ENCODE results near the gene MECR. TPM values are rescaled to one million over a fixed set of nuclear protein-coding genes. Genes with fewer than 3 reads are reported as not detected.

MECR gene
- polyA plus RNA-seq, 1 experiment: 18.2 TPM

DNA sequence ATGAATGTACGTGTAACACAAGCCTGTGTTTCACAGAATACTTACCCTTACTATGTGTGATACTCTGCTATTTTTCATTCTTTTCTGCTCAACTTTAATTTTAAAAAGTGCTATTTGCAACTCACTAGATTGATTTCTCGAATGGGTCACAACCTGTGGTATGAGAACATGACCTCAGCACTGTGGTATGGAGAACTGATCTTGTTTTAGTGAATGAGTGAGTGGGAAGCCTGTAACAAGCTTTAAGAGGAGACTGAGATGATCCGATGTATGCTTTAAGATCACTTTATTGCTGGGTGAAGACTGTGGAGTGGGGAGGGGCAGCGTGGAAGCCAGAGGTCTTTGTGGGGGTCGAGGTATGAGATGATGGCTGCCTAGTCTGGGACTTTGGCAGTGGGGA is 21.6 kb downstream of the MECR start:
- no peaks in the 10 kb centered on the region for H3K9me3 ChIP-seq (ENCODE audit: control insufficient read depth, insufficient read depth, low read length)
- no peak overlapping the region for H3K27ac ChIP-seq (ENCODE audit: low read depth, low read length)
- POLR2A ChIA-PET: no interaction called here
- TF ChIP-seq, protein P1, sequence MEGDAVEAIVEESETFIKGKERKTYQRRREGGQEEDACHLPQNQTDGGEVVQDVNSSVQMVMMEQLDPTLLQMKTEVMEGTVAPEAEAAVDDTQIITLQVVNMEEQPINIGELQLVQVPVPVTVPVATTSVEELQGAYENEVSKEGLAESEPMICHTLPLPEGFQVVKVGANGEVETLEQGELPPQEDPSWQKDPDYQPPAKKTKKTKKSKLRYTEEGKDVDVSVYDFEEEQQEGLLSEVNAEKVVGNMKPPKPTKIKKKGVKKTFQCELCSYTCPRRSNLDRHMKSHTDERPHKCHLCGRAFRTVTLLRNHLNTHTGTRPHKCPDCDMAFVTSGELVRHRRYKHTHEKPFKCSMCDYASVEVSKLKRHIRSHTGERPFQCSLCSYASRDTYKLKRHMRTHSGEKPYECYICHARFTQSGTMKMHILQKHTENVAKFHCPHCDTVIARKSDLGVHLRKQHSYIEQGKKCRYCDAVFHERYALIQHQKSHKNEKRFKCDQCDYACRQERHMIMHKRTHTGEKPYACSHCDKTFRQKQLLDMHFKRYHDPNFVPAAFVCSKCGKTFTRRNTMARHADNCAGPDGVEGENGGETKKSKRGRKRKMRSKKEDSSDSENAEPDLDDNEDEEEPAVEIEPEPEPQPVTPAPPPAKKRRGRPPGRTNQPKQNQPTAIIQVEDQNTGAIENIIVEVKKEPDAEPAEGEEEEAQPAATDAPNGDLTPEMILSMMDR (IDR thresholded peaks at IDR 0.05; ENCODE audit: low read depth, low read length): no peak
- no peaks in the 10 kb centered on the region for H3K27me3 ChIP-seq (ENCODE audit: control insufficient read depth, insufficient read depth, low read length)
- no peak for DNase-seq (ENCODE audit: low read depth, low spot score)
- no peak overlapping the region for H3K4me3 ChIP-seq (ENCODE audit: low read depth, low read length)
- CTCF ChIA-PET: interaction anchor here (1.4 kb wide), 1 partner anchor 327 kb away, joined by 3 read pairs; no protein-coding TSS in a partner anchor

DNA sequence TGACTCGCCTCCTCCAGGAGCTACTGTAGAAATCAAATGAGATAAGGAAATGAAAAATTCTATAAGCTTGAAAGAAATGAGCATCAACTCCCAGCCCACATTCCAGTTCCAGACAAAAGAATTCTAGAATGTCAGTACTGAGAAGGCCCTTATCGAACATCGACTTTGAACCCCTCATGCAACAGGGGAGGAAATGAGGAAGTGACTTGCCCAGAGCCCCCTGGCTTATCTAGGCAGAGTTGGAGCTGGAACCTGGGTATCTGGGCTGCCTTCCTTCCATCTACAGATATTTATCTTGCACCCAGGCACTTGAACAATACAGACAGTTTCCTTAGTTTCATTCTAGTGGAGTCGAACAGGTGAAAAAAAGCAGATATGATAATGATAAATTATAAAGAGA is 22.3 kb downstream of the MECR start:
- no peaks in the 10 kb centered on the region for H3K27me3 ChIP-seq (ENCODE audit: control insufficient read depth, insufficient read depth, low read length)
- H3K4me3 ChIP-seq (ENCODE audit: low read depth, low read length): no peak overlapping the region
- no peaks in the 10 kb centered on the region for H3K9me3 ChIP-seq (ENCODE audit: control insufficient read depth, insufficient read depth, low read length)
- ChIA-PET POLR2A (no interaction called here), CTCF (interaction anchor here (1.4 kb wide), 1 partner anchor 326 kb away, joined by 3 read pairs; no protein-coding TSS in a partner anchor)
- TF ChIP-seq, protein P1 (IDR thresholded peaks at IDR 0.05; ENCODE audit: low read depth, low read length): no peak
- H3K27ac ChIP-seq (ENCODE audit: low read depth, low read length): no peak overlapping the region
- no peak for DNase-seq (ENCODE audit: low read depth, low spot score)

DNA sequence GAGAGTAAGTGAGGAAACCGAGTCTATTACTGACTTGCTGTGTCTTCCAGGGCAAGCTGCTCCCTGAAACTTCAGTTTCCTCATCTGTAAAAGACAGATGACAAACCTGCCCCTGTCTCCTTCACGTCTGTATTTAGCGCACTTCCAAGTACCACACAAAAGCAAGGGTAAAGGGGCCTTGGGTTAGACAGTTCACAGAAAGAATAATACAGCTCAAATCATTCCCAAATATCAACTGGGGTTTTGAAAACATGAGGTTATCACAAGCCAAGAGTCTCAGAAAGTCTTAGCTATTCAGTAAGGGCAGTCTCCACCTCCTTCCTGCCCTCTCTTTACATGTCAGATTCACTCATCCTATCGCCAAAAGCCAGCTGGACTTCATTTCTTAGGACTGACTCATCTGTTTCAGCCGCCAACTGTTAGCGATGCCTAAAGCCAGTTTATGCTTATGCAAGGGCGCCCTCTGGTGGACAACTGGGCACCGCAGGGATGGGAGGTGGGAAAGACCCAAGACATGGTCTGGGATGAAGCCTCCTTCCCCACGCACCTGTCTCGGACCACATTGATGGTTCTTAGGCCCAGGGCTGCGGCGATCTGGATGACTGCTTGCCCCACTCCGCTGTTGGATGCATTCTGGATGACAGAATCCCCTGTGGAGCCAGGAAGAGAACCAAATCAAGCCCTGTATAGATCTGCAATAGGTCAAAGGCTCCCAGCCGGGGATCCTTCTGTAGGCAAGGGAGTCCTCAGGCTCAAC is 28.0 kb downstream of the MECR start:
- DNase-seq (ENCODE audit: low read depth, low spot score): peak; percentile 98
- ChIA-PET POLR2A (interaction anchor here (0.6 to 3.3 kb wide), 6 partner anchors 21 to 336 kb away, joined by 3 to 29 read pairs (median 4); partner anchors contain the start of gene SRSF4), CTCF (interaction anchor here (0.6 to 4.6 kb wide), 46 partner anchors 9 to 1701 kb away, joined by 3 to 108 read pairs (median 5); partner anchors contain the start of genes SRSF4 and TMEM200B)
- Histone ChIP-seq H3K27me3 (ENCODE audit: control insufficient read depth, insufficient read depth, low read length) (no peaks in the 10 kb centered on the region), H3K4me3 (ENCODE audit: low read depth, low read length) (no peak overlapping the region), H3K27ac (ENCODE audit: low read depth, low read length) (peak overlapping the region; percentile 92), H3K9me3 (ENCODE audit: control insufficient read depth, insufficient read depth, low read length) (no peaks in the 10 kb centered on the region)
- TF ChIP-seq, protein P1 (IDR thresholded peaks at IDR 0.05; ENCODE audit: low read depth, low read length): peak; percentile 95

DNA sequence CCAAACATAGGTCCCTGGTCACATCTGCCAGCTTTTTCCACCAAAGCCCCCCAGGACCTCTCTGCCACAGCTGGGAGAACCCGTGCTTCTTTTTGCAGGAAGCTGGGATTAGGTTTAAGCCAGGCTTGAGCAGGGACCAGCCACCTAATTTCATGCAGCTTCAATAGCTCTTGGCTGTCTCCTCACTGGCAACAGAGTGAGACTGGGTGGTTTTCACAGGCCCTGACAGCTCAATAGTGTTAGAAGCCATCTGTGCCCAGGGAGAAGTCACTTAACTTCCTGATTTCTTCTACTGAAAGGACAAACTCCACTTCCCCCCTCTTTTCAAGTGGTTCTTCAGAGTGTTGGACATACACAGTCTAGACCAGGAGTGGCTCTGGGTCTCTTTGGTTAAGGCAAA is 28.7 kb downstream of the MECR start:
- no peak overlapping the region for H3K4me3 ChIP-seq (ENCODE audit: low read depth, low read length)
- TF ChIP-seq, protein P1 (IDR thresholded peaks at IDR 0.05; ENCODE audit: low read depth, low read length): no peak
- no peak for DNase-seq (ENCODE audit: low read depth, low spot score)
- no peaks in the 10 kb centered on the region for H3K9me3 ChIP-seq (ENCODE audit: control insufficient read depth, insufficient read depth, low read length)
- CTCF ChIA-PET: interaction anchor here (0.6 to 4.6 kb wide), 45 partner anchors 9 to 1702 kb away, joined by 3 to 108 read pairs (median 5); partner anchors contain the start of genes SRSF4 and TMEM200B
- H3K27me3 ChIP-seq (ENCODE audit: control insufficient read depth, insufficient read depth, low read length): no peaks in the 10 kb centered on the region
- POLR2A ChIA-PET: interaction anchor here (1.0 to 3.3 kb wide), 5 partner anchors 20 to 323 kb away, joined by 3 to 29 read pairs (median 5); partner anchors contain the start of gene SRSF4
- H3K27ac ChIP-seq (ENCODE audit: low read depth, low read length): peak overlapping the region; percentile 92

DNA sequence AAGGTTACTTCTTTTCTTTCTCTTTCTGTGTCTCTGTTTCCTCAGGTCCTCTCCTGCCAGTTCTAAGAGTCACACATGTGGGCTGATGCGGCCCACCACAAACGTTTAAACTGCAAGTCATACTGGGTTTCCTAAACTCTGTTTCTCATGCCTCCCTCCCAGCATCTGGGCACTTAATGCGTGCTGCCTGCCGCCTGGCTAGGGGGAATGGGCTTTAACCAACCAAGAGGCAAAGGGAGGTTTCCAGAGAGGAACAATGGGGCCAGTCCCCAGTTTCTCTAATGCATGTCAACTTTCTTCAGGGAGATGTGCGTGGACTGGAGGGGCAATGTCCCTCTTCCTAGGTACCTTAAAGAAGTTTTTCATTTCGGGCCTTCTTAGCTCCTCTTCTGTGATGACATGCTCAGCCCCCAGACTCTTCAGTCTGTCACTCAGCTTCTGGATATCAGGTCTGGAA is 29.1 kb downstream of the MECR start:
- TF ChIP-seq, protein P1 (IDR thresholded peaks at IDR 0.05; ENCODE audit: low read depth, low read length): no peak
- H3K27ac ChIP-seq (ENCODE audit: low read depth, low read length): peak overlapping the region; percentile 92
- no peak overlapping the region for H3K4me3 ChIP-seq (ENCODE audit: low read depth, low read length)
- H3K27me3 ChIP-seq (ENCODE audit: control insufficient read depth, insufficient read depth, low read length): no peaks in the 10 kb centered on the region
- ChIA-PET POLR2A (interaction anchor here (1.1 to 3.3 kb wide), 2 partner anchors 20 to 45 kb away, joined by 5 to 29 read pairs; partner anchors contain the start of gene SRSF4), CTCF (interaction anchor here (1.0 to 4.6 kb wide), 21 partner anchors 10 to 417 kb away, joined by 3 to 108 read pairs (median 6); partner anchors contain the start of genes SRSF4 and TMEM200B)
- DNase-seq (ENCODE audit: low read depth, low spot score): no peak
- no peaks in the 10 kb centered on the region for H3K9me3 ChIP-seq (ENCODE audit: control insufficient read depth, insufficient read depth, low read length)
